GM11168 (cell line): ENCODE results near the gene NAA10.

Experiments used
- in situ Hi-C: fragments of 300-500 bp; cut with MboI; formaldehyde crosslinking; loops from one replicate; pipeline ENCODE4 v1.12.0; 2022; ENCODE audit warnings: low sequenced_read_pairs; ENCODE audit not compliant: unreplicated experiment

Gene NAA10

DNA sequence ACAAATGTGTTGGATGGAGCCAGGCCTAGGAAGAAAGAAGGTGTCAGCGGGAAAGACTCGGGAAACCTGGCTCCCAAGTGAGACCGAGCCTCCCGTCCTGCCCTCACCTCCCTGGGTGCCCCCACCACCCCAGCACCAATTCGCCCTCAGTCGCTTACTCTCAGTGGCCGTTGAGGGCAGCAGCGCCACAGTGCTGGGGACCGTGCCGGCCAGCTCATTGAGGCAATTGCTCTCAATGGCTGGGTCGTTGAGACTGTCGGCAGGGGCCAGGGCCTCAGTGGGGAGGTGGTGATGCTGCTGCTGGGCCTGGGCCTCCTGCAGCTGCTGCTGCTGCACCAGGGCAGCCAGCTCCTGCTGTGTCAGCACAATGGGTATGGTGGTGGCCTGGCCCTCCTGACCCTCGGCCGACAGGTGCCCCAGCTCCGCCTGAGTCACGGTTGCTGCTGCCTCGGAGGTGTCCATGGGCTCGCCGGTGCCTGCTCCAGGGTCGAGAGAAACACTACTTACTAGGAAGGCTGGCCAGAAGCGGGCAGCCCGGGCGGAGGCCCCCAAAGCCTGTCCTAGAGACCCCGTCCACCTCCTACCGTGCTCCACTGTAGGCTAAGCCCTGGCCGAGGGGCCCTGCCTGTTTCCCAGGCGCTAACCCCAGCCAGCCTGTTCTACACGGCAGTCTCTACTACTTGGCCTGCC lies 17.0 kb upstream of the NAA10 start:
- in situ Hi-C loops: no loop called here

DNA sequence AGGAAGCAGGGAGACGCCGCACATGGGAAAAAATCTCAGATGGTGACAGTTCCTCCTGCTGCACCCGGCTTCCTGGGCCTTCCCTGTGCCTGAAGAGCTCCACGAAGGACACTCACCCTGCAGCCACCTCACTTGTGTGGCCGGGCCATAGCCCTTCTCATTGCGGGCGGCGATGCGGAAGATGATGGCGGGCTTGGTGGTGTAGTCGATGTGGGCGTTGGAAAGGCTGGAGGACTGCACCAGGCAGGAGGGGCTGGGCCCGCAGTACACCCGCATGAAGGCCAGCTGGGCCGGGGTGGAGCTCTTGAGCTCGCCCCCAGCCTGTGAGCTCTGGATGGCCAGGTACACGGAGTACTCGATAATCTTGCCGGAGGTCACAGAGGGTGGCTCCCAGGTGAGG lies 15.3 kb upstream of the NAA10 start:
- in situ Hi-C loops: no loop called here

DNA sequence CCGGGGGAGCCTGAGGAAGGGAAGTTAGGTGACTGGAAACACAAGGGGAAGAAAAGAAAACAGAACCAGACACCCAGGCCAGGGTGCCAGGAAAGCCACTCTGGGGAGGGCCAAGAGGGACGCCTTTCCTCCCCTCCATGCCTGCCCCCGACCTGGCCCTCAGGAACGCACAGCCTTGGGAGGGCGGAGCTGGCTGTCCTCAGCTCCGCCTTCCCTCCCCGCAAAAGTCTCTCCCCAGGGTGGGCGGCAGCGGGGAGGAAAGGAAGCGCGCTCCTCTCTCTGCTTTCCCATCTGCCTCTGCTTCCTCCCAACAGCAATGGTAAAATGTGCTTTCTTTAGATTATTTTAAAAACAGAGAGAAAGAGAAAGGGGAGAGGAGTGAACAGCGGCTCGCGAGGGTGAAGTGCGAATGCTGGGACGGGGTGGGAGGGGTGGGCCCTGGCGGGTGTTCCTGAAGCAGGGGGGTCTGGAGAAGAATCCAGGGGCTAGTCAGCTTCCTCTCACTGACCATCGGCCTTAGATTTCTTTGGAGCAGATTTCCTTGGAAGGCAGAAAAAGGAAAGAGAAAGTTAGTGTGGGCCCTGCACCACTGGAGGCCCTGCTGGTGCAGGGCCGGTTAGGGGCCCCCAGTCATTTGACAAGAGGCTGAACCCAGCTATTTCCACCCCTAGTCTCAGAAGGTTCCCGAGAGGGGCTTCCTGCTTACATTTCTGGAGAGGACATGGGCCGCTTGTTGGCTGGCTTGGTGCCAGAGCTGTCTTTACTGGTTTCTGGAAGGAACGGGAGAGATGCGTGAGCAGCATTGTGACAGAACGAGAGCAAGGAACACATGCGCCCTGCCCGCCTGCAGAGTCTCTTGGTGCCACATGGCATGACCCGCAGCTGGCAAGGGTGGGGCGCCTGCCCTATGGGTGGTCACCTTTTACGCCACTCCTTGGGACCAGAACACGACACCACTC lies 14.3 kb upstream of the NAA10 start:
- in situ Hi-C loops: no loop called here

DNA sequence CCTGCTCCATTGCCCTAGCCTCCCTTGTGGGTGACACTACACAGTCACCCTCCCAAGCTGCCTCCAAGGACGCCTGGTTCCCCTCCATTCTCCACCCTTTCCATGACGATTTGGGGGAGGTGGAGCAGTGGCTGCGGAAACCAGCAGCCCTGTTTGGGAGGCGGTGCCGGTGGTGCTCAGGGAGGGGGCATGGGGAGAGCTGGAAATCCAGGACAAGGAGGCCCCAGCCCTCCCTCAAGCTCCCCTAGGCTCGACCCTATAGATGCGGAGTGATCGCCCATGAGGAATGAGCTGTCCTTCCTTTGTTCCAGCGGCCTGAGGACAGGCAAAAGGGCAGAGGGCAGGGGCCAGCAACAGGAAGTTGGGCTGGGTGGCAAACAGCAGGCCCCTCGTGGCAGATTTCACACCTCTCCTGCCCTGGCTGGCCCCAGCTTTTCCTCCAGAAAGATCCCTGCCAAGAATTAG lies 13.2 kb upstream of the NAA10 start:
- in situ Hi-C loops: no loop called here

DNA sequence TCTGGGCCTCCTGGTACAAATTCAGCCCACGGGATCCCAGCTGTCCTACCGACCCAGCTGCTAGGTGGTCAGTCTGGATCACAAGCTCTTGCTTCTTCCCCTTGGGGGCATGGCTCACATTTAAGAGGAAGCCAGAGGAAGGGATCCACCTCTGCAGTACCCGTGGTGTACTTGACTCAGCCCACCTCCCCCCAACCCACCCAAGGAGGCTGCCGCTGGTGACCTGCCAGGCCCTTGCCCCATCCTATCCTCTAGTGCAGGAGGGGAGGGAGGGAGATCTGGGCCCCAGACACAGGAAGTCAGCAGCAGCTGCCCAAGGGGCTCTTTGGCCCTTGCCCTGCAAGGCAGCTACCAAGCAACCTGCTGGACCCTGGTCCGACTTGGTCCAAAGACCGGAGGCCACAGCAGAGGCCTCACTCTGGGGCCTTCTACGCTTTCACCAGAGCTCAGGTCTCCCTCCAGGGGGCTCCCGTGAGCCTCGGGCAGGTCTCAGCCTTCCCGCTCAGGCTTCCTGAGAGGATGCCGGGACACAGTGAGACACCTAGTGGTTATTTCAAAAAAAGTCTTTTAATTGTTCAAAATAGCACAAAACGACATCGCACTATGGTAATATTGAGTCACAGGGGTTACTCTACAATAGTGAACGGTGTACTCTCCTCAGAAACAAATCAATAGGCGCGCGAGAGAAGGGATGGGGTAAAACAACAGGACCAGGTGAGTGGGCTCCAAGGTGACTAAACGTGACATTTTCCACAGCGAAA lies 12.4 kb upstream of the NAA10 start:
- in situ Hi-C loops: no loop called here

DNA sequence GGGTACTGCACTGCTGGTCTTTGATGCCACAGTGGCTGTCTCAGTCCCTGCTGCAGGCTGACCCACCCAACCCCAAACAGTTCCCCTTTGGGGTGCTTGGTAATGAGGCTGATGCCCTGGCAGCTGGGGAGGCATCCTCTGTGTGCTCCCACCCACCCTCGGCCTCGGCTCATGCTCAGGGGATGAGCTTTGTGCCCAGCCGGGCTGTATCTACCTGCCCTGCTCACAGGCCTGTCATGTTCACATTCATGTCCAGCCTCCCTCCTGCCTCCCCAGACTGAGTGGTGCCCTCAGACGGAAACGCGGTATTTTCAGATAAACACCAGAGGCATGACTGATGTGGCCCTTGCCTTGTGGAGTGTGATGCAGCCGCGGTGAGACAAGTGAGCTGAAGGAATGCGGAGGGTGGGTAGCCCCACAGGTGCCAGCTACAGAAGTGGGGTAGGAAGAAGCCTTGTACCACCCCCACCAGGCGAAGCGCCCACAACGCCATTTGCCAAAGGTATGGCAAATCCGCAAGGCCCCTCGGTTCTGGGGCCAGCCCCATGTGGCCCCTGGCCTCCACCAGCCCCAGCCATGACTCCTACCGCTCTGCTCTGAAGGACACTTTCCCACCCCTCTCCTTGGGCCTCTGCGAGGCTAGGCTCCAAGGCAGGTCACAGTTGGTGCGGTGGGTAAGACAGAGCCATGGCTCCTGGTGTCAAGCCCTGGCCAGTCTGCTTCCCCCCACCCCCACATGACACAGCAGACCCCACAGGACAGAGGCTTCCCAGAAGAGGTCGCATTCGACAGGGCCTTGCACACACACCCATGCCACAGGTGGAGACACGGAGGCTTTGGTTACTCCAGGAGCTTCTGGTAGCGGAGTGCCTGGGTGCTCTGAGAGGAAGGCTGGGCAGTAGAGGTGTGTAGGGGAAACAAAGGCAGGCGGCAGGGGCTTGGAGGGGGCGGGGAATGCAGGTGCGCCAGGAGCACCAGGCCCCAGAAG lies 11.4 kb upstream of the NAA10 start:
- in situ Hi-C loops: no loop called here

DNA sequence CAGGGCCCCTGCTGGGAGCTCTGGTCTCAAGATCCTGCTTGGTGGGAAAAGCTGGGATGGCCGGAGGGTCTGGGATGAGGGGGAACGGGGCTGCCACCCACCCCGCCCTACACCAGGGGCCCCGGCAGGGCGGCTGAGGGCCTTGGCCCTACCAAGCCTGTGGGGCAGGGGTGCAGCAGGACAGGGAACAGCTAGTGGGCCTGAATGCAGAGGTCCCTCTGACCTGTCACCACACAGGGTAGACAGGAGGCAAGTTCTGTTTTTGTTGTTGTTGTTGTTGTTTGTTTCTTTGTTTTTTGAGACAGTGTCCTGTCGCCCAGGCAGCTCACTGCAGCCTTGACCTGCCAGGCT lies 9.9 kb upstream of the NAA10 start:
- in situ Hi-C loops: no loop called here

DNA sequence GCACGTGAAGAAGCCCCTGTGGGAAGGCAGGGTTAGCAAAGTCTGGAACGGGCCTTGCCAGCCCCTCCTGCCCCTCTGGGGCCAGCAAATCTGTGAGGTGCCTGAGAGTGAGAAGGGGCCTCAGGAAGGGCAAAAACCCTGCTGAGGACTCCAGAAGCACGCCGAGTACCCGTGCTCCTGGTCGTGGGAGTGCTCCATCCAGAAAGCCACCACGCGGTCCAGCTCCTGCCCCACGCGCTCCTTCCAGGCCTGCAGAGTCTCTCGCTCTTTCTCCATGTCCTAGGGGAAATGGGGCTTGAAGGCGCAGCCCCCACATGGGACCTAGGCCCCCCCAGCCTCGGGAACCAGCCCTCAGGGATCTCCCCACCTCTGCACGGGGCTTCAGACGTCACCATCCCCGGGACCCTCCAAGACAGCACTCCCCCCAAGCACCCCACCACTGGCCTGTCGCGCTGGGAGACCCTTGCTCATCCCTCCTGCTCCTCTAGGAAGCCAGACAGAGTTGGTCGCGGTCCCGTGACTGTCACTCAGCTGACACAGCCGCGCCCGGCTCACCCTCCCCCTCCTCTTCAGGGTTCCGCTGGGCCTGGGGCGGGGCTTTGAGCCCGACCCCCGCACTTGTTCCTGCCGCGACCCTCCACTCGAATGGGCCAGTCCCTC lies 9.4 kb upstream of the NAA10 start, which contains the start of gene RENBP:
RENBP (minus strand) TSS at position 504 of the 660 bp plus-strand sequence; CDS start at position 471, 33 bp downstream.
- in situ Hi-C loops: no loop called here

DNA sequence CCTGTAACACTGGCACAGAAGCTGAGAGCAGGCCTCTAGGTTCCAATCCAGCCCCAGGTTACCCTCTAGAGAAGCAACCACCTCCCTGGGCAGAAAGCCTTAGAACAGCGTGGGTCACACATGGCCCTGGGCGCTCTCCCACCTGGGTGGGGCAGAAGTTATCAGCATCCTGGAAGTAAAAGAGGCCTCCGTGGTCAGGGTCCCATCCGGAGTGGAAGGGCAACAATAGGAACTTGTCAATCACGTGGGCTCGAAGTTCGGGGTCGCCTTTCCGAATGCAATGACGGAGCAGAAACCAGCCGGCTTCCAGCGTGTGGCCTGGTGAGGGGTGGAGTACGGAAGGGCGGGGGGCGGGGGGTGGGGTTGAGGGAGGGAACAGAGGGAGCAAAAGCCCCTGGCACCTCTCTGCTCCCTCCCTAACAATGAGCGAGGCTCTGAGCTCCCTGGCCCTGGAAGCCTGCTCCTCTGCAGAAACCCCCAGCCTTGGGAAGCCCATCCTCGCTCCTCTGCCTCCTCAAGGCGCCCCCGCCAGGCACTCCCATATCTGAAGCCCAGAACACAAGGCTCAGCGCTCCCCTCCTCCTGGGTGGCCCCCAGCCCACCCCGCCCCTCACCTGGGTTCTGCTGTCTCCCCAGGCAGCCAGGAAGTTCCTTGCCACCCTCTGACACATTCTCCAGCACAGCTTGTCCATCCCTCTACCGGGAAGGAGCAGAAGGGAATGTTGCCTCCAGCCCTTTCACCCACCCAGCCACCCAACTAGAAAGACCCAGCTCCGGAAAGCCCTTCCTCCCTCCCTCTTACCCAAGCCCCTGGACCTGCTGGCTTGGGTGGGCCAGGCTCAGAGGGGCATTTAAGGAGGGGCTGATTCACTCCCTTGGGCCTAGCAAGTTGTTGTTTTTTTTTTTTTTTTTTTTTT lies 6.8 kb upstream of the NAA10 start:
- in situ Hi-C loops: no loop called here

DNA sequence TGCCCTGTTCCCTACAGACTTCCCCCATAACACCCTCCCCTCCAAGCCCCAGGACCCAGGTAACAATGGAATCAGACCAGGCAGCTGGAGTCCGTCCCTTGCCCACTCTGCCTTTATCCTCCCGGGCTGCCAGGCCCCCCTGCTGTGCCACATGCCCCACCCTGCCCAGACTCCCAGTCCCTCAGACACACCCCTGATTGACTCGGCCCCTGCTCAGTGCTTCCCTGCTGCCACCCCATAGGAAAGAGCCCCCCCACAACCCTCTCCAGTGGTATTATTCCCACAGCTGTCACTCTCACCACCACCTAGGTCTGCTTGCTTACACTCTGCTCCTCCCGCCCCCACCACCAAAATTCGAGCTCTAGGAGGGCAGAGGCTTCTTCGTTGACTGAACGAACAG lies 4.7 kb upstream of the NAA10 start:
- in situ Hi-C loops: no loop called here

DNA sequence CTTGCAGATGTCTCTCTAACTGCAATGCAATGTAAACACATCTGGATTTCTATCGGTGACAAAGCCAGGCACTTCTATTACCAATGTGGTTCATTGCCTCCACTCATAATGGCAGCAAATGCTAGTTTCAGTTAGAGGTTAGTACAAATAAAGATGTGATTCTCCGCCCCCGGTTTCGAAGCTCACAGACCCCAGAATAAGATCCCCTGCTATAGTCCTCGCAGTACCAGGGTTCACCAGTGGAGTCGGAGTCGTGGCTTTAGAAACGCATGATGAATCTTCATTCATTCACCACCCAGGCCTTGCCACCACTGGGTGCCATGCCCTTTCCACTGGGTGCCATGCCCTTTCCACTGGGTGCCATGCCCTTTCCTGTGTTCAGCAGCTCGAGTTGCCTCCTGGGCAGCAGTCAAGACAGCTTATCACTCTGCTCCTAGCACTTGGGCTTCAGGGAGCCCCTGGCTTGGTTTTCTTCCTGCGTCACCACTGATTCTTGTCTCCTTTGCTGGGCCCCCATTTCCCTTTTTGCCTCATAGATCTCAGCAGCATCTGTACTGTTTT lies 3.5 kb upstream of the NAA10 start:
- in situ Hi-C loops: no loop called here

DNA sequence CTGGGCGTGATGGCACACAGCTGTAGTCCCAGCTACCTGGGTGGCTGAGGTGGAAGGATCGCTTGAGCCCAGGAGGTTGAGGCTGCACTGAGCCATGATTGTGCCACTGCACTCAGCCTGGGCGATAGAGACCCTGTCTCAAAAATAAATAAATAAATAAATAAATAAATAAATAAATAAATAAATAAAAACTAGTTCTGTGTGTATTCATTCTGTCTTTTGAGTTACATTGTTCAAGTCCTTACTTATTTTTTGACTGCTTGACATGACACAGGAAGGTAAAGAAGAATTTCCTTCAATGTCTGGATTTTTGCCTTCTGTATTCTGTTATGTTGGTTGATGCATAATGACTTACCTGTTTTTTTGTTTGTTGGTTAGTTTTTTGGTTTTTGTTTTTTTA lies 2.2 kb upstream of the NAA10 start:
- in situ Hi-C loops: no loop called here

DNA sequence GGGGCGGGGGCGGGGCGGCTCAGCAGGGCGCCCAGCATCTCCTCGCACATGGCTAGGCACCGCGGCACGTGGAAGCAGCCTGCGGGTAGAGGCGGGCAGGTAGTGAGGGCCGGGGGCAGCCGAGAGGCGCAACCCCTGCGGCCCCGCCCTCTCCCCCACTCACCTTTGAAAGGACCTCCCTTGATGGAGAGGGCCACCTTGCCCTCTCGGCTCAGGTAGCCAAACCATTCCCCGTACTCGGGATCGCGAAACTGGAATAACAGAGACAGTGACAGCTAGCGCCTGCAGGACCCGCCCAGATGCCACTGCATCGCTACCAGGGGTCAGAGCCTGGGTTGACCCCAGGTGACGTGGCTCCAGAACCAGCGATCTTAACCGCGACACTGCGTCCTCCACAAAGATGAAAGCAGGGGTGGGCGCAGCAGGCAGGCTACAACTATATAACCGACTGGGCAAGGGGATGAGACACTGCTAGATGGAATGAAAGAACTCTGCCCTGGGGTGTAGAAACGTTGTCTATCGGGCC lies 552 bp upstream of the NAA10 start:
- in situ Hi-C loops: no loop called here

DNA sequence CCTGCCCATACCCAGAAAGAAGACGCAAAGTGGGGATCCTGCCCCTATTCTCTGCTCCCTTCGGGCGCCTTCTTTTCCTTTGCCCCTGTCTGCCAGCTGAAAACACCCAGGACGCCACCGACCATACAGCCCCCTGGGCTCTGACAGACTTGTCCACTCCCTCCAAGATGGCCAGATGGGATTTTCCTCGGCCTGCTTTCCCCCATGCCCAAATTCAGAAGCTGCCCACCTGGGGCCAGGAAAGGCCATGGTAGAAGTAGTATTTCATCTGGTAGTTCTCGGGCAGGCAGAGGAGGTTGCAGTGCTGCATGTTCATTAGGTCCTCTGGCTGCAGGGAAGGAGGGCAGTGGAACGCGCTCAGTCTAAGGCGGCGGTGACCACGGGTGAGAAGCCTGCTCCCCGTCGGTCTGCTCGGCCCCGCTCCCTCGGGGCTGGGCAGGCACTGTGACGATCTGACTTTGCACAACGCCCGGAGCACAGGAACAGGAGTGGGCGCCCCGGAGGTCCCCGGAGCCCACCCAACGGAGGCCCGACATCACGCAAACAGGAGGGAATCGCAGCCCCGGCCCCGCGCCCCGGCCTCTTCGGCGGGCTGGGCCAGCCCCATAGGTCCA lies 582 bp downstream of the NAA10 start:
- in situ Hi-C loops: no loop called here

DNA sequence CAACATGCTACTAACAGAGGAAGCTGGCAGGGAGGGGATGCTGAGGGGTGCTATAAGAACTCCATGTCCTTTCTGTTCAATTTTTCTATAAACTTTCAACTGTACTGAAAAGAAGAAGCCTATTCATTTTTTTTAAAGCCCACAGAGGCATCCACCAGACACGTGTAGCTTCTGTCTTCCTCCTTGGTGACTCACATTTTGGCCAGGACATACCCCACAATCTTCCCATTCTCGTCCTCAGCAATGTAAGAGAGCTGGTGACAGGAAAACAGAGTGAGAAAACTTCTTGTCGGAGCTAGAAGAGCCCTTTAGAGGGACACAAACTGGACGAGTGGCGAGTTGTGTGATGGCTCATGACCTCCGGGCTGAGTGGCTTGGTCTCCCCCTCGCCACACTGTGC lies 1.1 kb downstream of the NAA10 start:
- in situ Hi-C loops: no loop called here

DNA sequence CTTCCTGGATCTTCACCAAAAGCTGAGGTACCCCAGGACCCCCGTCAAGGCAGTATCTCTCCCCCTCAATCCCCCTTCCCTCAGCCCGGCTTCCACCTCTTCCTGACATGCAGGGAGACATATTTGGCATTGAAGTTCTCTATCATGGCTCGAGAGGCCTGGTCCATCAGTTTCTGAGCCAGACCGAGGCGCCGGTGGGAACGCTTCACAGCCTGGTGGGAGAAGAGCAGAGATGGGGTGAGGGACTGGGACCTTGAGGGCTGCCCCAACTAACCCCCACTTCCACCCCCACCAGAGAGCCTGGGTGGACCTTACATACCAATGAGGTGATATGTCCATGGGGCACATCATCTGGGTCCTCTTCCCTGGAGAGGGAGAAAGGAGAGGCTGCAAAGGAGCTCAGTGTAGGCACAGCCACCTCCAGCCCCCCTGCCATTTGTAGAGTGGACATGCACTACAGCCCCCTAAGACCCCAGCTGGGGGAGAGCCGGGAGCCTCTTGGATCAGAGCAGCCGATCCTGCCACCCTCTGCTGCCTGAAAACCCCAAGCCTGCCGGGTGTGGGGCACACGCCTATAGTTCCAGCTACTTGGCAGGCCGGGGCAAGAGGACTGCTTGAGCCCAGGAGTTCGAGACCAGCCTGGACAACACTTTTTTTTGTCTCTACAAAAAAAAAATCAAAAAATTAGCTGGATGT lies 2.5 kb downstream of the NAA10 start:
- in situ Hi-C loops: no loop called here

DNA sequence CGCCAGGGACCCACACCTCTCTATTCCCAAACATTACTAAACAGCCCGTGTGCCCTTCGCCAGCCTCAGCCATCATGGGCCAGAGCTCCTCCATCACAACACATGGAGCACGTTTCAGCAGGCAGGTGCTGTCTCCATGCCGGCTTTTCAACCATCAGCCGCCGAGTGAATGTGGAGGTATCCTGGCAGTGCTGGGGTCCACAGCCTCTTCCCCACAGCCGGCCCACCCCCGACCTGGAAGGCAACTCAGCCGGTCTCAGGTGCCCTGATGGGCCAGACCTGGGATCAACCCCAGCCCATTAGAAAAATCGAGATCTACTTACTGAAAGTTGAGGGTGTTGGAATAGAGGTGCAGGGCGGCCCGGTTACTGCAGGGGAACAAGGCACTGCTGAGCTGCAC lies 3.1 kb downstream of the NAA10 start:
- in situ Hi-C loops: no loop called here
